Glutamatergic neuron (in vitro differentiated cells): Measurements from ENCODE around the gene MLLT3. TPM values are rescaled to one million over a fixed set of nuclear protein-coding genes. Genes with fewer than 3 reads are reported as not detected.

ENCODE experiments used
- DNase-seq: peaks from one replicate; pipeline ENCODE4 v3.0.0; 2022
- H3K27ac Mint-ChIP-seq: one replicate; pipeline ENCODE4 v1.8.0; 2020; ENCODE audit warnings: mild to moderate bottlenecking, mixed read lengths, inconsistent platforms; ENCODE audit not compliant: unreplicated experiment
- H3K27me3 Mint-ChIP-seq: one replicate; pipeline ENCODE4 v1.8.0; 2020; ENCODE audit warnings: mild to moderate bottlenecking, moderate library complexity, mixed read lengths, inconsistent platforms; ENCODE audit not compliant: unreplicated experiment
- H3K36me3 Mint-ChIP-seq: one replicate; pipeline ENCODE4 v1.8.0; 2020; ENCODE audit warnings: mild to moderate bottlenecking, mixed read lengths, inconsistent platforms; ENCODE audit not compliant: unreplicated experiment
- H3K4me1 Mint-ChIP-seq: one replicate; pipeline ENCODE4 v1.8.0; 2020; ENCODE audit warnings: mild to moderate bottlenecking, low read depth, mixed read lengths, inconsistent platforms; ENCODE audit not compliant: unreplicated experiment
- H3K4me3 Mint-ChIP-seq: one replicate; pipeline ENCODE4 v1.8.0; 2020; ENCODE audit warnings: mild to moderate bottlenecking, mixed read lengths, inconsistent platforms; ENCODE audit not compliant: unreplicated experiment
- H3K9me3 Mint-ChIP-seq: one replicate; pipeline ENCODE4 v1.8.0; 2020; ENCODE audit warnings: mild to moderate bottlenecking, moderate library complexity, mixed read lengths, inconsistent platforms; ENCODE audit not compliant: unreplicated experiment
- CTCF ChIP-seq: fragments of 200-600 bp; sonication (generic); IDR thresholded peaks from one replicate; pipeline ENCODE4 v1.5.0; 2021; ENCODE audit not compliant: partially characterized antibody, unreplicated experiment
- total RNA-seq: library from RNA; stranded (reverse); fragmentation: NEBNext Ultra II Directional; extraction: Animal tissue kit (Norgen Biotek cat#: 25700); gene quantifications from one replicate; pipeline ENCODE4 v1.2.1, GENCODE V29; 2021; ENCODE audit not compliant: unreplicated experiment

The MLLT3 gene
- total RNA-seq, 1 donor from 2014 or later = 11.7 TPM

- Mint-ChIP-seq H3K9me3 (no peaks in the 10 kb centered on the region), H3K4me1 (no peaks in the 10 kb centered on the region), H3K27ac (no peak overlapping the region), H3K27me3 (peaks cover 4% of the 10 kb centered on the region), H3K36me3 (no peaks in the 10 kb centered on the region), H3K4me3 (no peak overlapping the region)
- no peak for TF ChIP-seq CTCF
- no peak for DNase-seq
Measured at GRCh38 chr9:20333991-20334390, 288.3 kb downstream of the MLLT3 start.

- Mint-ChIP-seq H3K4me1 (no peaks in the 10 kb centered on the region), H3K27me3 (peaks cover 4% of the 10 kb centered on the region), H3K4me3 (no peak overlapping the region), H3K27ac (no peak overlapping the region), H3K36me3 (peaks cover 5% of the 10 kb centered on the region), H3K9me3 (no peaks in the 10 kb centered on the region)
- DNase-seq = no peak
- TF ChIP-seq CTCF = no peak
Measured at GRCh38 chr9:20331095-20331685, 291.1 kb downstream of the MLLT3 start.

- no peak for TF ChIP-seq CTCF
- Mint-ChIP-seq H3K4me1 (no peaks in the 10 kb centered on the region), H3K4me3 (no peak overlapping the region), H3K27ac (no peak overlapping the region), H3K36me3 (peaks cover 5% of the 10 kb centered on the region), H3K27me3 (peaks cover 4% of the 10 kb centered on the region), H3K9me3 (no peaks in the 10 kb centered on the region)
- no peak for DNase-seq
Measured at GRCh38 chr9:20330688-20331087, 291.6 kb downstream of the MLLT3 start.

GRCh38 chr9:20326516-20326915, 295.8 kb downstream of the MLLT3 start:
- H3K9me3 Mint-ChIP-seq = no peaks in the 10 kb centered on the region
- peaks cover 3% of the 10 kb centered on the region for H3K4me1 Mint-ChIP-seq
- H3K36me3 Mint-ChIP-seq = peaks cover 5% of the 10 kb centered on the region
- no peak overlapping the region for H3K27ac Mint-ChIP-seq
- no peak overlapping the region for H3K4me3 Mint-ChIP-seq
- no peak for TF ChIP-seq CTCF
- DNase-seq = no peak
- peaks cover 3% of the 10 kb centered on the region for H3K27me3 Mint-ChIP-seq

DNA sequence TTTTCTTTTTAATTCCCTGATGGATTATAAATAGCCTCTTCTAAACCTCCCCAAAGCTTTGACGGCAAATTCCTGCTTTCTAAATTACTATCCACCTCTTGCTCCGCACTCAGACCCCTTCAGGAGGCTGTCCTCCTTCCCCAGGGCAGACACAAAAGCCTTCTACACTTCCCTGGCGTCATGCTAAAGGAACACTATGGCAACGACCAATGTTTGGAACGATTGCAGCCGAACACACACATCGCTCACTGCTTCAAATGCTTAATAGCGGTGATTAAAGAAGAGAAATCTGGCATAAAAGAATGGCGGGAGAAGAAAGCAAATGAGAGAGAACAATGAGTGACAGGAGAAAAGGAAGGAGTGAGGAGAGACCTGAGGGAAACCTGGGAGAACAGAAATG, 297.3 kb downstream of the MLLT3 start:
- Mint-ChIP-seq H3K4me1 (peaks cover 18% of the 10 kb centered on the region), H3K27me3 (peaks cover 5% of the 10 kb centered on the region), H3K36me3 (peaks cover 5% of the 10 kb centered on the region), H3K9me3 (no peaks in the 10 kb centered on the region), H3K27ac (no peak overlapping the region), H3K4me3 (no peak overlapping the region)
- no peak for DNase-seq
- no peak for TF ChIP-seq CTCF
